Measurements from ENCODE around the gene CUL2. TPM values are rescaled to one million over a fixed set of nuclear protein-coding genes. Genes with fewer than 3 reads are reported as not detected.

The CUL2 gene
- total RNA-seq, 4 donors from 2014 or later, result 12.7 to 21.2 (median 19.5) TPM

DNA sequence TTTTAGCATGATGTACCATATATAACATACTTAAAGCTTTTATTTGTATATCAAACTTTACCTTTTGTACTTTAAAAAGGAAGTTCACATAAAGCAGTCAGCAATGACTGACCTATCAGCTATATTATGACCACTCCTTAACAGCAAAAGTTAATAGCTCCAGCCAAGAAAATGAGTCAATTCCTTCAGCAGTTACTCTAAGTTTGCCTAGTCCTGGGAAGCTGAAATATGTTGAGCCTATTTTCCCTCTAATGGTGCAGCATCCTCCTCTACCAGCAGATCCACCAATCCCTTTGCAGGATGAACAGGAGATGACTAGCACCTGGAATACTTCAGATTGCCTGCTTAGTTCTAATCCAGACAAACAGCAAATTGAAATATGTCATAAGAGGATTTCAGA, 64.2 kb downstream of the CUL2 start:
- intact Hi-C loops (cut with DNase I), result no loop called here

DNA sequence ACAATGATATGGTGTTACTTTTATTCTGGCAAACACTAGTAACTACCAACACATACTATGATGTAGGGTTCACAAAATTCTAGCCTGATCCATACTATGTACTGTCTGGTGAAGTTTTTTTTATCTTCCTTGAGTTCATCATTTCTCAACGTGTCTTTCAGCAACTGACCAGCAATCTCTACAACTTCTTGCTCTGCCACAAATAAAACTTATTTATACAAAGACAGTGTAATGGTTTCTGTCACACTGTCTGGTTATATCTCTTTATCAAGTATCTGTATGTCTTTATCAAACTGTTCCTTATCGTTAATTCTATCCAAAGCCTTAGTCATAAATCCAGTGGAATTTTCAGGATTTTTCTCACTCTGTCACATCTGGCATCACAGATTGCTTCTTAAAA, 69.7 kb downstream of the CUL2 start:
- Histone ChIP-seq H3K27me3 (no peaks in the 10 kb centered on the region), H3K4me1 (no peaks in the 10 kb centered on the region), H3K27ac (no peak overlapping the region), H3K4me3 (no peak overlapping the region), H3K36me3 (peaks cover 0 to 83% (median 0%) of the 10 kb centered on the region in 3 donors), H3K9me3 (no peaks in the 10 kb centered on the region)
- DNase-seq, result no peak
- 71 to 83% methylated on average over 2 of the region's 2 CpGs for WGBS, 2 donors
- intact Hi-C loops (cut with DNase I), result no loop called here
- no peak for TF ChIP-seq POLR2A (IDR thresholded peaks at IDR 0.05)
- TF ChIP-seq, protein P1, sequence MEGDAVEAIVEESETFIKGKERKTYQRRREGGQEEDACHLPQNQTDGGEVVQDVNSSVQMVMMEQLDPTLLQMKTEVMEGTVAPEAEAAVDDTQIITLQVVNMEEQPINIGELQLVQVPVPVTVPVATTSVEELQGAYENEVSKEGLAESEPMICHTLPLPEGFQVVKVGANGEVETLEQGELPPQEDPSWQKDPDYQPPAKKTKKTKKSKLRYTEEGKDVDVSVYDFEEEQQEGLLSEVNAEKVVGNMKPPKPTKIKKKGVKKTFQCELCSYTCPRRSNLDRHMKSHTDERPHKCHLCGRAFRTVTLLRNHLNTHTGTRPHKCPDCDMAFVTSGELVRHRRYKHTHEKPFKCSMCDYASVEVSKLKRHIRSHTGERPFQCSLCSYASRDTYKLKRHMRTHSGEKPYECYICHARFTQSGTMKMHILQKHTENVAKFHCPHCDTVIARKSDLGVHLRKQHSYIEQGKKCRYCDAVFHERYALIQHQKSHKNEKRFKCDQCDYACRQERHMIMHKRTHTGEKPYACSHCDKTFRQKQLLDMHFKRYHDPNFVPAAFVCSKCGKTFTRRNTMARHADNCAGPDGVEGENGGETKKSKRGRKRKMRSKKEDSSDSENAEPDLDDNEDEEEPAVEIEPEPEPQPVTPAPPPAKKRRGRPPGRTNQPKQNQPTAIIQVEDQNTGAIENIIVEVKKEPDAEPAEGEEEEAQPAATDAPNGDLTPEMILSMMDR (IDR thresholded peaks at IDR 0.05), result no peak

More for the DNA sequence above, 64.2 kb downstream of the CUL2 start:
- no peak for TF ChIP-seq POLR2A (IDR thresholded peaks at IDR 0.05)
- TF ChIP-seq, protein P1 (IDR thresholded peaks at IDR 0.05), result no peak
- Histone ChIP-seq H3K27ac (no peak overlapping the region), H3K27me3 (no peaks in the 10 kb centered on the region), H3K4me1 (no peaks in the 10 kb centered on the region), H3K9me3 (no peaks in the 10 kb centered on the region), H3K36me3 (peaks cover 0 to 100% (median 2%) of the 10 kb centered on the region in 3 donors), H3K4me3 (no peak overlapping the region)
- no peak for DNase-seq

DNA sequence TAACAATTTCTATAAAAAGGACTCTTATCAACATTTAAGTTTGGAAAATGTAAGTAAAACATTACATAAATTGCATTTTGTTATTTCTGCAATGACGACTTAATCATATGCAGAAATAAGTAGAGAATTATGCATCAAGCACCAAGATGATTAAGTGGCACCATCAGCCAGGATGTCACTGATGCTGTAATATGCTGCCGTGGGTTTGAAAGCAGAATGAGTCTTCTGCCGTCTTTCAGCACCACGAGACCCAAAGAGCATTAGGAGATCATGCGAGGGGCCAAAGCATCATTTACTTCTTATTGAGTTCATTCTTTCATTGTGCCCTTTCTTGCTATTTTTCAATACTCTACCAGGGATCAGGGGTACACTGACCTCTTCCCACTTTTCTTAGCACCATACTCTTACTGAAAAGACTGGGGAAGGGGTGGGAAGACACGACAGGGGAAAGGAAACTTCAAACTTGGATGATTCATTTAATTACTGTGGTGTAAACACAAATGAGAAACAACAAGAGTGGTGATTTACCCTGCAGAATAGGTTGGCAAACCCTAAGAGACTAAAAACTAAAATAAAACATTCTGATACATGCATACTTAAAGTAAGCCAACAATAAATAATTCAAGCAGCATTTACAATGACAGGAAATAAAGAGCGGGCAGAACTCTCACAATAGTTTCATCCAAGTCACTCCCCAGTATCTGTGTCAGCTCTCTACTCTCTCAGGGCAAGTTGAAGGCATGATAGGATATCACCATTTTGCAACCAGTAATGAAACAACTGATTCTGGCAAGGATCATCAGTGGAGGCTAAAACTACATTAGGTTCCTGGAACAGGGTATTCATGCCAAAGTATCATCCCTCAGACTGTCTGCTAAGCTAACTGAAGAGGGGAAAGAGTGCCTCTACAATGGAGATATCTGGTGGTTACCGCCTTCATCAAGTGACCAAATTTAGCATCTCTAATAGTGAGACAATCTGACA, 70.8 kb downstream of the CUL2 start:
- H3K36me3 ChIP-seq, result peaks cover 0 to 83% (median 3%) of the 10 kb centered on the region in 3 donors
- H3K27me3 ChIP-seq, result no peaks in the 10 kb centered on the region
- intact Hi-C loops (cut with DNase I), result no loop called here
- no peaks in the 10 kb centered on the region for H3K4me1 ChIP-seq
- TF ChIP-seq, protein P1 (IDR thresholded peaks at IDR 0.05), result no peak
- no peak for TF ChIP-seq POLR2A (IDR thresholded peaks at IDR 0.05)
- H3K4me3 ChIP-seq, result no peak overlapping the region
- whole genome bisulfite sequencing, 2 donors, result 81% methylated on average over 8 of the region's 8 CpGs
- no peak overlapping the region for H3K27ac ChIP-seq
- H3K9me3 ChIP-seq, result no peaks in the 10 kb centered on the region
- DNase-seq, result no peak

DNA sequence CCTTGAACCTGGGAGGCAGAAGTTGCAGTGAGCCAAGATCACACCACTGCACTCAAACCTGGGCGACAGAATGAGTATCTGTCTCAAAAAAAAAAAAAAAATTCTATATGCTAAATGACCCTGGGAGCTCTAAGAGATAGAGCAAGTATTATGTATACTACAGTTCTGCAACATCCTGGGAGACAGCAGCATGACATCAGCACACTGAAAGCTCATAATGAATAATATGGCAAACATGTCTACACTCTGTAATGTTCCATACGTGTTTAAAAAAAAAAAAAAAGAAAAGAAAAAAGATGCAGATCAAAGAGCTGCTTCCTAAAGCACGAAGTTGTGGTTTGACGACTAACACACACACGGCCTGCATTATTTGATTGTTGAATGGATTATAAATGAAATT, 72.5 kb downstream of the CUL2 start:
- Histone ChIP-seq H3K27ac (no peak overlapping the region), H3K36me3 (peaks cover 0 to 83% (median 3%) of the 10 kb centered on the region in 3 donors), H3K9me3 (no peaks in the 10 kb centered on the region), H3K27me3 (no peaks in the 10 kb centered on the region), H3K4me1 (no peaks in the 10 kb centered on the region), H3K4me3 (no peak overlapping the region)
- intact Hi-C loops (cut with DNase I), result no loop called here
- 77 to 78% methylated on average over 4 to 5 of the region's 5 CpGs for WGBS, 2 donors
- TF ChIP-seq, protein P1 (IDR thresholded peaks at IDR 0.05), result no peak
- no peak for TF ChIP-seq POLR2A (IDR thresholded peaks at IDR 0.05)
- DNase-seq, result no peak

DNA sequence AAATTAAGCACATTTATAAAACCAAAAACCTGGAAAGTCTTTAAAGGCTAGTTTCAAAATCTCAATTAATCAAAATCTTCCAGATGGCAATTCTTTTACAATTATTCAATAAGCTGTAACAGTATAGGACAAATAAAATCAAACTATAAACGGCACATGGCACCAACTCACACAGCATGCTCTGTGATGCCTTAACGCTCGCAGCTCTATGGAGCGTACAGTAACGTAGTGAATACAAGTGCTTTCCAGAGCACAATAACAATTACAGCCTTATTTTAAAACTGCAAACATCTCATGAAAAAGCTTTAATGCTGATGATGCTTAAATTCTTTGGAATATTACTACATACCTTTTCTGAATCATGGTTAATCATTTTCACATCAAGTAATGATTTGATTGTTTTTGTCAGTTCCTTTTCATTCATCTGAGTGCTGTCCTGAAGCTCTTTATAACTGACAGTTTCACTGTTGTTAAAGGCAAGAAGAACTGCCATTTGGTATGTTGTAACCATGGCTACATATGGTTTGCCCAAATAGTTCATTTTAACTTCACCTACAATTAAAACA, 74.2 kb downstream of the CUL2 start:
- no peak for DNase-seq
- 85% methylated on average over 5 of the region's 5 CpGs for WGBS, 2 donors
- peaks cover 0 to 83% (median 3%) of the 10 kb centered on the region in 3 donors for H3K36me3 ChIP-seq
- H3K4me1 ChIP-seq, result no peaks in the 10 kb centered on the region
- no peak for TF ChIP-seq POLR2A (IDR thresholded peaks at IDR 0.05)
- TF ChIP-seq, protein P1 (IDR thresholded peaks at IDR 0.05), result no peak
- intact Hi-C loops (cut with DNase I), result no loop called here
- H3K4me3 ChIP-seq, result no peak overlapping the region
- no peak overlapping the region for H3K27ac ChIP-seq
- no peaks in the 10 kb centered on the region for H3K9me3 ChIP-seq
- H3K27me3 ChIP-seq, result no peaks in the 10 kb centered on the region

Data from esophagus squamous epithelium (tissue), 5 donors.